GM19468 (cell line): ENCODE measurements around the gene NCL.
"Not testable (repeated sequence)": the region's sequence is repeated elsewhere in the genome, so short reads cannot be mapped to it uniquely, and the experiment has no call there.

ENCODE experiments used
- ATAC-seq: cut with Tn5 transposase; IDR thresholded peaks from one replicate; pipeline ENCODE4 v1.9.1; 2021; ENCODE audit warnings: mild to moderate bottlenecking, moderate library complexity, moderate number of reproducible peaks; ENCODE audit not compliant: unreplicated experiment; ENCODE audit errors: extremely low read depth

Gene NCL

GRCh38 chr2:231410293-231411004 lies 53.8 kb downstream of the NCL start:
- no peak for ATAC-seq

GRCh38 chr2:231409776-231410175 lies 54.5 kb downstream of the NCL start:
- no peak for ATAC-seq

- ATAC-seq: not testable (repeated sequence)
Measured at GRCh38 chr2:231408304-231408703, 56.0 kb downstream of the NCL start.

GRCh38 chr2:231407686-231408085 lies 56.6 kb downstream of the NCL start:
- ATAC-seq: not testable (repeated sequence)

- not testable (repeated sequence) for ATAC-seq
Measured at GRCh38 chr2:231405601-231406367, 58.5 kb downstream of the NCL start.

GRCh38 chr2:231404183-231404578 lies 60.1 kb downstream of the NCL start:
- not testable (repeated sequence) for ATAC-seq
